Tibial nerve (tissue), 3 donors: ENCODE measurements around the gene SYN1.

Experiments
- POLR2A ChIP-seq, 2 donors: fragments of 450-650 bp; IDR thresholded peaks; one replicate each; pipeline ENCODE4 v1.6.1; 2017; ENCODE audit warnings: antibody characterized with exemption in 2 of 2, mild to moderate bottlenecking in 2 of 2, moderate library complexity in 2 of 2
- TF ChIP-seq, protein P1 (sequence below), 5 experiments: fragments of 200-600 bp in 3 of 5; fragments of 450-650 bp in 2 of 5; sonication (generic) in 3 of 5; IDR thresholded peaks; one replicate each; pipeline ENCODE4 v1.5.1; 2016 to 2019; ENCODE audit warnings: antibody characterized with exemption in 5 of 5, mild to moderate bottlenecking in 3 of 5, moderate library complexity in 2 of 5

DNA sequence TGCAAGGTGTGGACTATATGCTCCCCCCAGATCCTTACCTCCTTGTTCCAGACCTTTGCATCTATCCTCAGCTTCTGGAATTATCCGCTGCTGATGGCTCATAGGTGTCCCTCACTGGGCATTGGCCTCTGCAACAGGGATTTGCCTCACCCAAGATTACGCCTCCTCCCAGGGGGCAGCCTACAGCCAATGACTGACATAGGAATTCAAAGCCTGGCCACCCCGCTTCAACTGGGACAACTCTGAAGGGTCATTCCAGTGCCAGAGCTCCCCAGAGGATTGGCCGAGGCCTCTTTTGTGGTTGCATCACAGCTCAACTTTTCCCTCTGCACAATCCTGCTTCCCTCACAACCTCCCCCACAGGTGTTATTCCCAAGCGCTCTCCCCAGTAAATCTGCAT, 5.0 kb downstream of the SYN1 start:
- no peak for TF ChIP-seq POLR2A (IDR thresholded peaks at IDR 0.05)
- TF ChIP-seq, protein P1, sequence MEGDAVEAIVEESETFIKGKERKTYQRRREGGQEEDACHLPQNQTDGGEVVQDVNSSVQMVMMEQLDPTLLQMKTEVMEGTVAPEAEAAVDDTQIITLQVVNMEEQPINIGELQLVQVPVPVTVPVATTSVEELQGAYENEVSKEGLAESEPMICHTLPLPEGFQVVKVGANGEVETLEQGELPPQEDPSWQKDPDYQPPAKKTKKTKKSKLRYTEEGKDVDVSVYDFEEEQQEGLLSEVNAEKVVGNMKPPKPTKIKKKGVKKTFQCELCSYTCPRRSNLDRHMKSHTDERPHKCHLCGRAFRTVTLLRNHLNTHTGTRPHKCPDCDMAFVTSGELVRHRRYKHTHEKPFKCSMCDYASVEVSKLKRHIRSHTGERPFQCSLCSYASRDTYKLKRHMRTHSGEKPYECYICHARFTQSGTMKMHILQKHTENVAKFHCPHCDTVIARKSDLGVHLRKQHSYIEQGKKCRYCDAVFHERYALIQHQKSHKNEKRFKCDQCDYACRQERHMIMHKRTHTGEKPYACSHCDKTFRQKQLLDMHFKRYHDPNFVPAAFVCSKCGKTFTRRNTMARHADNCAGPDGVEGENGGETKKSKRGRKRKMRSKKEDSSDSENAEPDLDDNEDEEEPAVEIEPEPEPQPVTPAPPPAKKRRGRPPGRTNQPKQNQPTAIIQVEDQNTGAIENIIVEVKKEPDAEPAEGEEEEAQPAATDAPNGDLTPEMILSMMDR (IDR thresholded peaks at IDR 0.05), result no peak
